ENCODE results near the gene C5.

The C5 gene

GRCh38 chr9:120928015-120928482 lies 122.0 kb downstream of the C5 start:
- DNase-seq (ENCODE audit: low spot score) = no peak
- no peak for TF ChIP-seq CTCF (IDR thresholded peaks at IDR 0.05)

GRCh38 chr9:120927269-120928014 lies 122.6 kb downstream of the C5 start:
- peak overlapping the region; percentile 87 to 98 for H3K27ac ChIP-seq
- H3K4me3 ChIP-seq = peak overlapping the region; percentile 92
- no peak for DNase-seq (ENCODE audit: low spot score)
- no peak for TF ChIP-seq CTCF (IDR thresholded peaks at IDR 0.05)

More at GRCh38 chr9:120928015-120928482, 122.0 kb downstream of the C5 start:
- Histone ChIP-seq H3K27ac (peak overlapping the region; percentile 87 to 98), H3K4me3 (peak overlapping the region; percentile 92)

- no peak for DNase-seq (ENCODE audit: low spot score)
- Histone ChIP-seq H3K27ac (peak within 1 kb of the TSS; percentile 87 to 98), H3K4me3 (peak within 1 kb of the TSS; percentile 53)
- no peak for TF ChIP-seq CTCF (IDR thresholded peaks at IDR 0.05)
Observed at GRCh38 chr9:120926397-120926928, 123.6 kb downstream of the C5 start, which contains the start of gene TRAF1. TSS of gene TRAF1 (minus strand) at chr9:120926796. CDS start at chr9:120926075, 721 bp downstream.

- Histone ChIP-seq H3K4me3 (peak overlapping the region; percentile 53), H3K27ac (peak overlapping the region; percentile 87 to 98)
- peak; percentile 85 for DNase-seq (ENCODE audit: low spot score)
- no peak for TF ChIP-seq CTCF (IDR thresholded peaks at IDR 0.05)
Observed at GRCh38 chr9:120925535-120926396, 124.3 kb downstream of the C5 start.

- Histone ChIP-seq H3K27ac (peak overlapping the region; percentile 87 to 98), H3K4me3 (no peak overlapping the region)
- DNase-seq (ENCODE audit: low spot score) = no peak
- TF ChIP-seq CTCF (IDR thresholded peaks at IDR 0.05) = no peak
Observed at GRCh38 chr9:120924698-120925534, 125.2 kb downstream of the C5 start.

- no peak for TF ChIP-seq CTCF (IDR thresholded peaks at IDR 0.05)
- no peak overlapping the region for H3K4me3 ChIP-seq
- no peak for DNase-seq (ENCODE audit: low spot score)
- H3K27ac ChIP-seq = peak overlapping the region; percentile 71 to 87
Observed at GRCh38 chr9:120923620-120924328, 126.3 kb downstream of the C5 start.
